ENCODE measurements around the gene AKIP1. TPM values are rescaled to one million over a fixed set of nuclear protein-coding genes. Genes with fewer than 3 reads are reported as not detected.

The AKIP1 gene
- total and polyA plus RNA-seq, 2 donors (not counting 3 experiments of a cell fraction or from before 2014, with no cell fraction given) = 21.9 to 32.4 TPM

- Histone ChIP-seq H3K9me3 (replicated peaks; ENCODE audit: control insufficient read depth, insufficient read depth, low read length) (no peaks in the 10 kb centered on the region), H3K79me2 (ENCODE audit: control insufficient read depth, insufficient read depth, low read length) (no peaks in the 10 kb centered on the region), H3K36me3 (ENCODE audit: control insufficient read depth in 2 of 2, extremely low read depth in 1 of 2, insufficient read depth in 2 of 2, low read length in 2 of 2) (no peaks in the 10 kb centered on the region), H2AFZ (ENCODE audit: low read depth, low read length) (peak overlapping the region; percentile 74), H3K4me3 (replicated peaks in 1 of 3; ENCODE audit: insufficient read depth in 1 of 3, low read depth in 1 of 3, low read length in 3 of 3) (peak overlapping the region; percentile 6 to 50 (median 39)), H3K27me3 (ENCODE audit: control insufficient read depth in 2 of 2, insufficient read depth in 2 of 2, low read length in 2 of 2) (no peaks in the 10 kb centered on the region), H3K9ac (replicated peaks; ENCODE audit: extremely low read depth, insufficient read depth, low read length) (no peak overlapping the region), H3K9me1 (replicated peaks; ENCODE audit: control insufficient read depth, extremely low read depth, insufficient read depth, low read length) (no peaks in the 10 kb centered on the region), H3K4me1 (ENCODE audit: control insufficient read depth, extremely low read depth, insufficient read depth, low read length) (peaks cover 20% of the 10 kb centered on the region), H3K27ac (ENCODE audit: insufficient read depth, low read depth, low read length) (no peak overlapping the region), H4K20me1 (replicated peaks; ENCODE audit: control insufficient read depth, extremely low read depth, insufficient read depth, low read length) (no peaks in the 10 kb centered on the region), H3K4me2 (ENCODE audit: insufficient read depth, low read length) (peak overlapping the region; percentile 41)
- peak; percentile 46 for FAIRE-seq
- intact Hi-C loops (cut with micrococcal nuclease) = loop anchor here (2.0 kb wide), 3 partner anchors 40 to 182 kb away; partner anchors contain the start of gene AKIP1
- TF ChIP-seq POLR2A (IDR thresholded peaks at IDR 0.05; ENCODE audit: low read depth, low read length) = no peak
- no peak for TF ChIP-seq MYC (IDR thresholded peaks at IDR 0.05; ENCODE audit: low read depth, low read length)
- no peak for TF ChIP-seq CTCF (IDR thresholded peaks at IDR 0.05; ENCODE audit: extremely low read depth in 1 of 2, insufficient read depth in 1 of 2, low read depth in 1 of 2, low read length in 2 of 2)
- TF ChIP-seq GATA2 (IDR thresholded peaks at IDR 0.05; ENCODE audit: insufficient read depth, insufficient read length, low read depth, low read length) = no peak
- CTCF ChIA-PET = interaction anchor here (0.7 to 3.2 kb wide), 14 partner anchors 12 to 267 kb away, joined by 3 to 11 read pairs (median 4); a partner anchor contains a TSS
- peak; percentile 68 for DNase-seq (ENCODE audit: low read depth, low spot score)
- POLR2A ChIA-PET = interaction anchor here (0.6 kb wide), 1 partner anchor 189 kb away, joined by 3 read pairs; no protein-coding TSS in a partner anchor
- BruUV-seq (replicated peaks) = no TSS peak
- dilution Hi-C loops (cut with MboI; ENCODE audit: extremely low pct_ligation_motif_present, low sequenced_read_pairs) = no loop called here
Measured at GRCh38 chr11:8870411-8871170, 40.4 kb upstream of the AKIP1 start.
